ENCODE data around the gene TEX48.

DNA sequence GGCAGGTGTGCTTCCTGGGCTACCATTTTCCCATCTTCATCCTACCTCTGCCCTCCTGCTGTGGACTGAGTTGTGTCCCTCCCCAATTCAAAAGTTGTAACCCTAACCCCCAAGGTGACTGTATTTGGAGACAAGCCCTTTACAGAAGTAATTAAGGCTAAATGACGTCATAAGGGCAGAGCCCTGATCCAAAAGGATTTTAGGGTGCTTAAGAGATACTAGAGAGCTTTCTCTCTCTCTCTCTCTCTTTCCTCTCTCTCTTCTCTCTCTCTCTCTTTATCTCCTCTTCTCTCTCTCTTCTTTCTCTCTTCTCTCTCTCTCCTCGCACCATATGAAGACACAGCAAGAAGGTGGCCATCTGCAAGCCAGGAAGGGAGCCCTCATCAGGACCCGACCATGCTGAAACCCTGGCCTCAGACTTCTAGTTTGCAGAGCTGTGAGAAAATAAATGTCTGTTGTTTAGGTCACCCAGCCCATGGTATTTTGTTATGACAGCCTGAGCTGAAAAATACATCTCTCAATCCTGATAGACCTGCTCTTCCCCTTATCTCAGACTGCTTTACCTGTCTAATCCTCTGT lies 36.0 kb upstream of the TEX48 start:
- TF ChIP-seq POLR2A (IDR thresholded peaks at IDR 0.05; ENCODE audit: low read length) (no peak), GATA1 (IDR thresholded peaks at IDR 0.05; ENCODE audit: low read depth, low read length) (no peak)

All from erythroblast (primary cell).